HCEC 1CT (cell line): ENCODE results near the gene EXD3.

Experiments
- DNase-seq: peaks from one replicate; pipeline ENCODE4 v3.0.0-alpha.2; 2017

The EXD3 gene

DNA sequence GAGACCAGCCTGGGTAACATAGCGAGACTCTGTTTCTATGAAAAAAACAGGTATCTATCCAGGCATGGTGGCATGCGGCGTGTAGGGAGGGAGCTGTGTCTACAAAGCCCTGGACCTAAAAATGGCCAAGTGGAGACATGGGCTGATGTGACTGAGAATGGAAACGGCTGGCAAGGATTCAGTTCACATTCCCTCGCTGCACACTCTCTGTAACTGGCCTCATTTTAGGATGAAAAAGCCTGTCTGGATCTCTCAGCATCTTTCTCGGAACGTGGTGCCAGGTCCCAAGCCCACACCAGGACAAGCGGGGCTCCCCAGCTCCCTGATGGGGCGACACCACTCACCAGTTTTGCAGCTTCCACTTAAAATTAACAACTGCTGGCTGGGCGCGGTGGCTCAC lies 13.4 kb downstream of the EXD3 start:
- DNase-seq: no peak

DNA sequence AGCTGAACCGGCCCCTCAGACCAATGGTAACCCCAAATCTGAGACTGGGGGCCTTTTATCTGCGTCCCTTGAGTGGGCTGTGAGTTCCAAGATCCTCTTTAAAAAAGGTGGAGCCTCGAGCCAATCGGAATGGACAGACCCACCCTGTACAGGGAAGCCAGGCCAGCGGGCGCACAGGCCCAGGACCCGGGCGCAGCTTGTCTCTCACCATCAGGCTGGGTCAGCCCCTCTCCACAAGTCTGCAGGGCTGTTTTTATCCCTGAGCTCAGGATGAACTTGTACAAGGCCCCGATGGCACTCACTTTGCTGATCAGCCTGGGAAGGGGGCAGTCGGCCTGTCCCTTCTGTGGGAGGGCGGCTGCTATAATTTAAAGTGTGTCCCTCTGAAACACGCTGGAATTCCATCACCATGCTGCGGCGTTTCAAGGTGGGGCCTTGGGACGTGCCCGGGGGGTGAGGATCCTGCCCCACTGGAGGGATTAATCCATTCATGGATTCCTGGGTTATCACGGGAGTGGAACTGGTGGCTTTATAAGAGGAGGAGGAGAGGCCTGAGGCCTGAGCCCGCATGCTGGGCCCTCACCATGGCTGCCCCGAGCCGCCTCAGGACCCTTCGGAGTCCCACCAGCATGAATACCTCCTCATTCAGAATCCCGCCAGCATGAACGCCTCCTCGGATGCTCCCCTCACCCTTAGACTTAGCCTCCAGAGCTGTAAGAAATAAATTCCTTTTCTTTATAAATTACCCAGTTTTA lies 14.1 kb downstream of the EXD3 start:
- no peak for DNase-seq

DNA sequence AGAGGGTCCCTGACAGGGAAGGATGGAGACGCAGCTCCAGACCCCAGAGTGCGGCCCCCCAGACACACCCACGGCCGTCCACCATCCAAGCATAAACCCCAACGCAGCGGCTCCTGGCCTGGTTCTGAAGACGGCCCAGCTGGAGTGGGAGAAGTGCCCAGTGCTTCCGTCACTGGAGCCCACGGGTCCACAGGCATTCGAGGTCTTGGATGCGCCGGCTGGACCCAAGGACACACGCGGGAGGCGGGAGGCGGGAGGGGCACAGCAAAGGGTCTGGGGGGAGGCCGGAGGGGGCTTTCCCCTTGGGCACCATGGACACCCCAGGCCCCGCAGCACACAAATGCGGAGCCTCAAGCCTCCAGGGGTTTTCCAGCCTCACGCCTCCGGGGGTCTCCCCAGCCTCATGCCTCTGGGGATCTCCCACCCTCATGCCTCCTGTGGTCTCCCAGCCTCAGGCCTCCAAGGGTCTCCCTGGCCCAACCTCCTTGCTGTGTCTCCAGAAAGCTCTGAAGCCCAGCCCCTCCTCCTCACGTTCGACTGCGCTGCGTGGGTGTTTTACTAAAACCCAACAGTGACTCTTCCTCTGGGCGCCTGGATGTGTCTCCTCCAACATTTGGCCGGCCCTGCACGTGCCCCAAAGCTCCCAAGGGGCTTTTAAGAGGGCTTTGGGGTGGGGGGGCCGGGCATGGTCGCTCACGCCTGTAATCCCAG lies 15.2 kb downstream of the EXD3 start:
- no peak for DNase-seq

DNA sequence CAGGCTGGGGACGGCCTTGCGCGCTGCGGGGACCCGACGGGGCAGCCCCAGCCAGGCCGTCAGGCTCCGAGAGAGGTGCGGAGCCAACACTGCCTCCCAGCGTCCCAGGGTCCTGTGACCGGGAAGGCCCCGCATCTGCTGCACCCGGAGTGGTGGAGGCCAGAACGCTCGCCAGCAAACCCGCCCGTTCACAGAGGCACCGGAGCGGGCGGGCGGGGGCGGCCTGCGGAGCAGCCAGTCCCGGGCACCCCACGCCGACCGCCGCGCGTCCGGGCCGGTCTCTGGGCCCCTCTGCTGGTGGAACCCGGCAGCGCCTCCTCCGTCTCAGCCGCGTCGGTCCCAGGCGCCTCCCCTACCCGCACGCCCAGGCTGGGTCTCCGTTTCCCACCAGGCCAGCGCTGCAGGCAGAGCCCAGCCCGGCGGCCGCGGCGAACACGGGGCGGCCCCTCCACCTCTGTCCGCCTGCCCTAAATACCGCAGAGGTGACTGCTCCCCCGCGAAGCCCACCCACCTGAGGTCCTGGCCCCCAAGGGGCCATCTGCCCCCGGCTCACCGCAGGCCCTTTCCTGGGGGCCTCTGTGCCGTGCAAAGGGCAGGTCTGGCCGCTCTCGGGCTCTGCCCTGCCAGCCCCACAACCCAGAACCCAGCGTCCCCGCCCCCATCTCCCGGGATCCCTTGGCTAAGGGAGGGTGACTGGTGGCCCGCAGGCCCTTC lies 15.9 kb downstream of the EXD3 start:
- DNase-seq: peak; percentile 18

DNA sequence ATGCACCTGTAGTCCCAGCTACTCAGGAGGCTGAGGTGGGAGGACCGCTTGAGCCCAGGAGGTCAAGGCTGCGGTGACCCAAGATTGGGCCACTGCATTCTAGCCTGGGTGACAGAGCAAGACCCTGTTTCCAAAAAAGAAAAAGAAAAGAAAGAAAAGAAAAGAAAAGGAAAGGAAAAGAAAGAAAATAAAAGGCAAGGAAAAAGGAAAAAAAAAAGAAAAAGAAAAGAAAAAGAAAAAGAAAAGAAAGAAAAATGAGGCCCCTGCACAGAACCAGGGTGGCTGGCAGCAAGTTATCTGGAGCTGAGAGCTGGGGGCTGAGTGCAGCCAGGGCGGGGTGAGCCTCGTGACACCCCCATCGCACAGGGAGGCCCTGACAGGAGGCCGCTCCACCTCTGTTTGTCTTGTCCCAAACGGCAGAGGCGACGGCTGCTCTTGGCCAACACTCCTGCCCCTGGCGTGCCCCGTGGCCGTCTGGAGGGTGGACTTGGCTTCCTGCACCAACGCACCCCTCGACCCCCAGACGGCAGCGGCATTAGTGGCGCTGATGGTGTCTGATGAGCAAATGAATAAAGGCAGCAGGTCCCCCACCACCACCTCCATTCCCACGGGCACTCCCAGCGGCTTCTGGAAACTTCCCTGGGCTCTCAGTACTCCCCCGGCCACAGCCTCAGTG lies 16.7 kb downstream of the EXD3 start:
- DNase-seq: no peak

DNA sequence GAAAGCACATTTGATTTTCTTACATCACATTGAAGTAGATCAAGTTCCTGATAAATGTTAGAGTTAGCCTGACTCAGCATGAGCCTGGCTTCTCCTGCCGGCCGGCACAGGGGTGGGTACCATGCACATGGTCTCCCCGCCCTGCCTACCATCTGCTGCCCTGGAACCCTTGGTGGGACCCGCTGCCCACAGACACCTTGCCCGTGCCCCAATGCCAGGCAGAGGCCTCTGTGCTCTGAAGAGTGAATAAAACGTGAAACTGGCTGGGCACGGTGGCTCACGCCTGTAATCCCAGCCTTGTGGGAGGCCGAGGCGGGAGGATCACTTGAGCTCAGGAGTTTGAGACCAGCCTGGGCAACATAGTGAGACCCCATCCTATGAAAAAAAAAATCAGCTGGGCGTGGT lies 17.3 kb downstream of the EXD3 start:
- DNase-seq: no peak

GRCh38 chr9:137404961-137405567 lies 17.9 kb downstream of the EXD3 start:
- DNase-seq: no peak

DNA sequence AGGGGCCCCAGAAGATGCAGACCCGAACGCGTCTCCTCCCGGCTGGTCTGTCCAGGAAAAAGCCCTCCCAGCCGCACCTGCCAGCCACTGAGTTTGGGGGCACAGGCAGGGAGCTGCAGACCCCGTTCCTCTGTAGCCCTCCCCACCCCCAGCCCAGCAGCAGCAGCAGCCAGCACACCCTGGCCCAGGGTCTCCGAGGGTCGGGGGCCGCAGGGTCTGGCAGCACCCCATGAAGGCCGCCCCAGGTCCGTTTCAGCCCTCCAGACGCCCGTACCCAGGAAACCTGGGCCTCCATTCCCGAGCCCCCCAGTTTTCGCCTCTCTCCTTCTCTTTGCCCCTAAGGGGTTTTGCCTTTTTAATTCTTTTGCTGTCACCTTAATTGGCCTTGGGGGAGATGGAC lies 19.7 kb downstream of the EXD3 start:
- DNase-seq: no peak

DNA sequence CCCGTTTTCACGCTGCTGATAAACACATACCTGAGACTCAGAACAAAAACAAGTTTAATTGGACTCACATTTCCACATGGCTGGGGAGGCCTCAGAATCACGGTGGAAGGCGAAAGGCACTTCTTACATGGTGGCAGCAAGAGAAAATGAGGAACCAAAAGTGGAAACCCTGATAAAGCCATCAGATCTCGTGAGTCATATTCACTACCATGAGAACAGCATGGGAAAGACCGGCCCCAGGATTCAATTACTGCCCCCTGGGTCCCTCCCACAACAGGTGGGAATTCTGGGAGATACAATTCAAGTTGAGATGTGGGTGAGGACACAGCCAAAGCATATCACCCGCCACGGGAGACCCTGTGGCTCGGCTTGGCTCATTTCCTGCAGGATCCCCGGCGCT lies 20.2 kb downstream of the EXD3 start:
- DNase-seq: no peak

DNA sequence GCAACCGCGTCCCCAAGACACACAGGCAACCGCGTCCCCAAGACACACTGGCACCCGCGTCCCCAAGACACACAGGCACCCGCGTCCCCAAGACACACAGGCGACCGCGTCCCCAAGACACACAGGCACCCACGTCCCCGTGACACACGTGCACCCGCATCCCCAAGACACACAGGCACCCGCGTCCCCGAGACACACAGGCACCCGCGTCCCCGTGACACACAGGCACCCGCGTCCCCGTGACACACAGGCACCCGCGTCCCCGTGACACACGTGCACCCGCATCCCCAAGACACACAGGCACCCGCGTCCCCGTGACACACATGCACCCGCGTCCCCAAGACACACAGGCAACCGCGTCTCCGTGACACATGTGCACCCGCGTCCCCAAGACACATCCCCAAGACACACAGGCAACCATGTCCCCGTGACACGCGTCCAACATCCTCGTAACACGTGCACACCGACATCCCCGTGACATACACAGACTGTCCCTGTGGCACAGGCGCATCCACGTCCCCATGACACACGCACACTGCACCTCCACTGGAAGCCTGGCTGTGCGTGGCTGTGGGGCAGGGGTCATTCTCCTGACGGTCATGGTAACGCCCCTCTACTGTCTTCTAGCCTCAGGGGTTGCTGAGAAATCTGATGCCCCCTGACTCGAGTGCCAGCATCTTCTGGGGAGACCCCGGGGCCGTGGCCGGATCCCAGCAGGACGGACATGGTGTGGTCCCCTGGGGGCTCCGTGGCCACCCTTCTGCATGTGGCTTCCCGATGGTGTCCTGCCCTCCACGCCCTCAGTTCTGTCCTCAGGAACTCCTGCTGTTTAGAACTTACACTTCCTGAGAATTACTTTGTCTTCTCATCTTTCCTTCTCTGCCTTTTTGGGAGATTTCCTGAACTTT lies 24.1 kb downstream of the EXD3 start:
- DNase-seq: no peak

GRCh38 chr9:137397675-137398423 lies 25.1 kb downstream of the EXD3 start:
- no peak for DNase-seq

DNA sequence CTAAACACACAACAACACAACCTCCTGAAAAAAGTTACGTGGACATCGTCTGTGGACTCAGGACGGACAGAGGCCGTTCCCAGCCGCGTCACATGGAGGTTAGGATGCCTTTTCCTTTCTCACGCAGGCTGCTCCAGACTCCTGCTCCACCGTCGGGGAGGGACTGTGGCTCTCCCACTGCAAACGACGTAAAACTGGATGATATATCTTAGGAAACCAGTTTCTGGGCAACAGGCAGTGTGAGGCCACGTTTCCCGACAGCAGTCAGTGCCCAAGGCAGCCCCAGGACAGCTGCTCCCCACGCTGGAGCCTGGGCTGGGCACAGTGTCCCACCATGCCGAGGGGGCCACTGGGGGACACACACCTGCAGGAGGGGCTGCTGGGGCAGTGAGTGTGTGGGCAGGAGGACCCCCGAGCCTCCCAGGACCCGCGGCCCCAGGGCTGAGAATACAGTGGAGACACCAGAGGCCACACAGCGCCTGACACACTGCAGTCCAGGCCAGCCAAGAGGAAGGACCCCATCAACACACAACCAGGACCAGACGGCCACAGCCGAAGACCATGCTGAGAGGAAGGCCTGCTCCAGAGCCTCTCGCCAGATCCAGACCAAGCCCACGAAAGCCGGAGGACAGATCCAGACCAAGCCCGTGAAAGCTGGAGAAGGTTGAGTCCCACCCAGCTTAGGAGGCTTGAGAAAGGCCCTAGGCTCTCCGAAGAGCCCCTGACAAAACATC lies 26.2 kb downstream of the EXD3 start:
- no peak for DNase-seq

GRCh38 chr9:137396227-137396626 lies 26.7 kb downstream of the EXD3 start:
- peak; percentile 74 for DNase-seq

GRCh38 chr9:137395666-137396010 lies 27.3 kb downstream of the EXD3 start:
- DNase-seq: no peak

- no peak for DNase-seq
Observed at GRCh38 chr9:137394866-137395665, 27.9 kb downstream of the EXD3 start.

DNA sequence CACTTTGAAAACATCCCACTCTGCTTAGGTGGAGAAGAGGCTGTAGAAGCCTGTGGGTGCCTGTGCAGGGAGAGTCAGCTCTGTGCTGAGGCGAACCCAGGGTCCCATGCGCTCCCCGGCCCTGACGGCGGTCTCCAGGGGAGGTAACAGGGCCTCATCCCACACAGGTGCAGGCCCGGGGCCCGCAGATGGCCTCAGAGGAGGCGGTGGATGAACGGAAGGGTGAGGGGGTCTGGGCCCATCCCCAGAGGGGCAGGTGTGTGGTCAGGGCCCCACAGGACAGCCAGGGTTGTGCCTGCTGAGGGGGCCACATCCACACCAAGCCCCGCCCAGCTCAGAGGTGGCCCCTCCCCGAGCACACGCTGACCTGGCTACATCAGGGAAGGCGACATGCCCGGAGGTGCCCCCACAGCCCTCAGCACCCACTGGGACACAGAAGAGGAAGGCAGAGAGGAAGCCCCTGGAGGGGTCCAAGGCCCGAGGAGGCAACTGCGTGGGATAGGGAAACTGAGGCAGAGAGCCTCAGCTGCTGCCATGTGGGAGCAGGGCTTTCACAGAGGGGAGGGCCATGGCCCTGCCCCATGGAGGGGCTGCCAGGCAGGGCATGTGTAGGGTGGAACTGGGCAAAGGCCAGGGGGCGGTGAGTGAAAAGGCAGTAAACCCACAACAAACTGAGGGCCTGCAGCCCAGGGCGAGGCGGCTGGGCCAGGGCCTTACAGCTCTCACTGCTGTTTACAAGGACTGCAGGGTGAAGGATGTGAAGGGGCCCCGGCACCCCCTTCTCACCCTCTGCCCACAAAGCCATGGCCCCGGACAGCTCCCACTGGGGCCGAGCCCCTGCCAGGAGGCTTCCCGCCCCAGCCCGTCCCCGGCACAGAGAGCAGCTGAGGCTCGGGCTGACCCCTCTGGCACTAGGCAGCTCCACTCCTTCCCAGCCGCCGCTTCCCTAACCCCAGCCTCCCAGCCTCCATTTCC lies 29.5 kb downstream of the EXD3 start:
- DNase-seq: no peak

GRCh38 chr9:137392232-137393007 lies 30.5 kb downstream of the EXD3 start:
- no peak for DNase-seq

- DNase-seq: no peak
Observed at GRCh38 chr9:137391411-137391754, 31.6 kb downstream of the EXD3 start.
